GM18498 (cell line): ENCODE measurements around the gene COL3A1.
A peak's percentile ranks its signal among the peaks of the same experiment; 100 is the strongest.

Experiments
- ATAC-seq: cut with Tn5 transposase; IDR thresholded peaks from one replicate; pipeline ENCODE4 v1.9.1; 2021; ENCODE audit warnings: mild to moderate bottlenecking, moderate library complexity; ENCODE audit not compliant: unreplicated experiment

Gene COL3A1

DNA sequence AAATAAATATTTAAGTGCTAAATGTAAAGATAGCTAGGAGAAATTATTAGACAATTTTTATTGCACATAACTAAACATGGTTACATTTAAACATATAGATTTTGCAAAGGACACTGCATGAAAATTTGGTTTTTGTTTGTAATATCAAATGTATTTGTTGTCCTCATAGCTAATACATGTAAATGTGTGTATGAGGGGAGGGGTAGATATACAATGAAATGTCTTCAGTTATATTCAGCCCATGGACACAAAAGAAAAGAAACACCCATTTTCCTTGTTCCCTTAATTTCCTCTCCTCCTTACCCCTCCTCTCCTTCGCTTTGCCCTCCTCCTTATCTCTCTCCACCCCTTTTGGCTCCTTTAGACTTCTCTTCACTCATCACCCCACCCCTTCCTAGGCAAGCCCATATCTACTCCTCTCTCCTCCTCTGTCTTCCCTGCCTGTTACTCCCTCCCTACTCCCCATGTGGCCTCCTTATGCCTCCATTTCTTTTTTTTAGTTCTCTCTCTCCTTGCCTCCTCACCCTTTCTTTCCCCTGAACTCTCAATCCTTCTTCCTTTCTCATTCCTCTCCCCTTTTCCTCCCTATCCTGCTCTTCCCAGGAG lies 1.4 kb downstream of the COL3A1 start:
- no peak for ATAC-seq

DNA sequence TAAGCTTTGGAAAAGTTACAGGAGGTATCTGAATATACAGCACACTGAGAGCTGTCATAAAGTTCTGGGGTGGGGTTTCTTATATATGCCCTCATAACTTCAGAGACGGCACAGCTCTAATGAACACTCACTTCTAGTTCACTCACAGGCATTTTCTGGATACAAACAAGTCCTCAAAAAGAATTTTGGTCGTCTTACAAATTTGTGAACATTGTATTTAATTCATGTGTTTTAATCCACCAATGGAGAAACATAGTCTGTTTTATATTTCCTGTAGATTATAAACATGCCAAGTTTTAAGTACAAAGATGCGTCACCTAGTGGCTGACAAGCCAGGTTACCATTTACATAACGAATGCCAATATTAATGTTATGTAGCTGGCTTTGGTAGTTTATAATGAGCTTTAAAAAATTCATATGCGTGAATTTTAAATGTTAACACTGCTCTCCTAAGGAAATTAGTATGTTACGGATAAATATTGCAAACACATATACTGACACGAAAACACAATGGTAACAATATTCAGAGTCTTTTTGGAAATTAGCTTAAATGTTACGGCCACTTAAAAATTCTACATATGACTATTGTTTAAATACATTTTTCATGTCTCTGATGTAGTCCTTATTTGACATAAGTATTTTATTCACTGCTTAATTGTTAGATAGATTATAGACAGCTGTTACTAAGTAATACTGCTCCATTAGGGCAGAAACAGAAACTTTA lies 2.5 kb downstream of the COL3A1 start:
- no peak for ATAC-seq

DNA sequence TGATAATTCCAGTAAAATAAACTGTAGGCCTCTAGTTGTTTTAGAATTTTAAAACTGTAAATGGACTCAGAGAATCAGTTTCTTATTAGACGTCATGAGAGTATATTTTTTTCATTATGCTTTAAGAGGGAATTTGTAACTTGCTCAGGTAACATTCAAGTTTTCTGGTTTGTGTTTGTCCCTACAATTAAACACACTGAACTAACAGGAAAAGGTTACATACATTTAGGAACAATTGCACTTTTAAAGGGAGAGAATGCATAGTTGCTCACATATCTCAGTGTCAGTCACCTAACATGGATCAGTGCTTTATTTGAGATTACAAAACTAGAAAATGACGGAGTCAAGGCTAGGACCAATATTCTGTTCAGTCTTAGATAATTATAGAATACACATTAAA lies 3.1 kb downstream of the COL3A1 start:
- no peak for ATAC-seq

DNA sequence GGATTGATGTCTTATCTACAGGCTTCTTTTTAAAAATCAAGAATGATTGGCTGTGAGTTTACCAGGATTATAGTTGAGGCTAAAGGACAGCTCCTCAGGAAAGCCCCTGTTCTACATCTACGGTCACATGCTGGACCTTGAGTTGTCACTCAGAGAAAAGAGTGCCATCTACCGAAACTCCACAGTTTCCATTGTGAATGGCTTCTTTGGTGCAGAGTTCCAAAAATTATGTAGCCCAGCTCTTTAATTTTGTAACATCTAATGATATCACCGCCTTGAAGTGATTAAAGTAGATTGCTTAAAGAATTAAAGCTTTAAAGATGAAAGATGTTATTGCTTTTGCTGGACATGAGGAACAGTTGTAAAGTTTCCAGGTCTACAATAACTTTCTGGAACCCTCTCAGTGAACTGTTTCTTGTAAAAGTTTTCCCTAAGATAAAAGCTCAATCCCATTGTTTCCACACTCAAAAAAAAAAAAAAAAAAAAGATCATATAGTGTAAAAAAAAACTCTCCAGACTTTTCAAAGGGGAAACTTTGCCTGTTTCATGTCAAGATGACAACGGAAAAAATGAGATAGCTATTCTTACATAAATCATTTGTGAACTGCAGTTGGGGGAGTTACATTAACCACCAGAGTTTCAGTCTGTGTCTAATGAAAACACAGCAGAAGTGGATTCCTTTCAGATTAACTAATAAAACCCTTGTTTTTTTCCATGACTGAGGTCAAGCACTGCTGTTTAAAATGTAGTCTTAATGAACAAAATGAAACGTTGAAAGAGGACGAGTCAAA lies 4.3 kb downstream of the COL3A1 start:
- ATAC-seq = peak; percentile 90

DNA sequence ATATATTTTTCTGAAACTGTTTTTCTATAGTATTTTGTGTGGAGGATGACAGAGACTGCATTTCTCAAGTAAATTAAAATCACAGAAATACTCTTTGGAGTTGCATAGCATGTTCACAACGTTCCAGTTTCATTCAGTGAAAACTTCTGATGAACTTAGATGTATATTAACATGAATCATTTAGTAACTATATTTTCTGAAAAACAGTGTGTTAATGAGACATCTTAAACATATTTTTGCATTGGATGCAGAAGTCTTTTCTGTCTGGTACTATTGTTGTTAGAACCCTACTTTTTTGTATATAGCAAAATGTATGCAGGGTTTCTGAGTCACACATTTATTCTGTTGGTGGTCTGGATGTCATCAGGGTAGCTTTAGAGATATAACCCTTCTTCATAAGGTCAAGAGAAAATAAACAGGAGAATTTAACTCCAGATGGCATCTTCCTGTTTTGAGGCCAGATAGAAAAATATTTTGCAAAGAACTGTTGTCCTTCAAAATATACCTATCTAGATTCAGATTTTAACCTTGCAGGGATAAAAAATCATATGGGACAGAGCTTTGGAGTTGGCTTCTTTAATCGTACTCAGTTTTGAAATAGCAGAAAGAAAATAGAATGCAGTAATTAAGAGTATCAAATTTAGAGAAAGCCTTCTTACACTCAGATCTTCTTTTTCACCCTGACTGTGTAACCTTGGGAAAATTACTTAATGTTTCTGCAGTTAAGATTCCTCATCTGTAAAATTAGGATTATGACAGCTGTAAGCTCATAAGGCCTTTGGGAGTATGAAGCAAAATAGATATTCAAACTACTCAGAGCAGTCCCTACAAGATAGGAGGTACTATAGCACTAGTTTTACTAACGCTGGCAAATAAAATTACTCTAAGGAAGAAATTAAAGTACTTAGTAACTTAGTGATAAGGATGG lies 5.3 kb downstream of the COL3A1 start:
- ATAC-seq = peak; percentile 17

DNA sequence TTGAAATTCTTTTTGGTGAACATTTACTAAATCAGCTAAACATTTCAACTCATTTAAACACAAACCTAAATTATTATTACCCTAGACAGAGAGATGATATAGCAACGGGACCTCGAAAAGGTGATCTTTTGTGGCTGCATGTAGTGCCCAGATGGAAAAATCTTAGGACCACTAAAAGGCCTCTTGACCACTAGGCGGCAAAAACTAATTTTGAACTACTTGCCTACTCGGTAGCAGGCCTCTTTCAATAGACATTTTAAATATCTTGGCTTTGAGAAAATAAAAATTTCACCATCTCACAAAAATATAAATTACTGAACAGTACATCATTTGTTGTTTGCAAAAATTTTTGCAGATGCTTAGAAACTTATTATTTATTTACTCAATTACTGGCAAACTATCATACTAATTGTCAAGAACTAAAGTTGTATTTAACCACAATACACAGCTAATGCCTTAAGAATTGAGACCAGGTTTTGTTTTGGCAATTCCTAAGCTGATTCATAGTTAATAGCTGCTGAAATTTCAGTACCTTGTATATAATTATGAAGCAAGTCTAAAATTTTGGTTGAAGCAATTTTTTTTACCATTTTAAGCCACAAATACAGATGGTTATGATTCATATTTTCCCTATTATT lies 9.4 kb downstream of the COL3A1 start:
- no peak for ATAC-seq

DNA sequence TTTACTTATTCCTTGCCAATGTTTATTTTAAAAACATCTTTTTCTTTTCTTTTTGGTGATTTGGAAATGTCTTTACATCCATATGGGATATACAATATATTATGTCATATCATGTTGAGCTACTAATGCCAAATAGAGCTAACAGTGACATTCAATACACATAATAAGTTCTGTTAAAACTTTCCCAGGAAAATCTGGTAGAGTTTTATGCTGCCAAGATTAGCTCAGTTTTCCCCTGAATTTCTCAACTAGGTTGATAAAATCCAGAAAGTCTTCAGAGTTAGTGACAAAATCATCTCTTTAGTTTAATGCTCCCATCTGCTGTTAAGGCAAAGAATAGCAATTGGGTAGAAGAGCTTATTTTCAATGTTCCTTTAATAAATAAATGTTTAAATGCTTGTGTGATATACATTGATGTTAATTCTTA lies 9.9 kb downstream of the COL3A1 start:
- no peak for ATAC-seq

DNA sequence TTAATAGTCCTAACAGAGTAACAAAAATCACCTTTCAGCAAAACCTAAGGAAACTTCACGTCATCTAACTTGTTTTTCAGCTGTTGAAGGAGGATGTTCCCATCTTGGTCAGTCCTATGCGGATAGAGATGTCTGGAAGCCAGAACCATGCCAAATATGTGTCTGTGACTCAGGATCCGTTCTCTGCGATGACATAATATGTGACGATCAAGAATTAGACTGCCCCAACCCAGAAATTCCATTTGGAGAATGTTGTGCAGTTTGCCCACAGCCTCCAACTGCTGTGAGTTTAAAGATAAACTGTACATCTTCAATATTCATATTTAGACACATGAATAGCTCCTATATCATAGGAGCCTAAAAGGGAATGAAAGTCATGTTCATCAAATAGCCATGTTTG lies 10.5 kb downstream of the COL3A1 start:
- ATAC-seq = no peak

DNA sequence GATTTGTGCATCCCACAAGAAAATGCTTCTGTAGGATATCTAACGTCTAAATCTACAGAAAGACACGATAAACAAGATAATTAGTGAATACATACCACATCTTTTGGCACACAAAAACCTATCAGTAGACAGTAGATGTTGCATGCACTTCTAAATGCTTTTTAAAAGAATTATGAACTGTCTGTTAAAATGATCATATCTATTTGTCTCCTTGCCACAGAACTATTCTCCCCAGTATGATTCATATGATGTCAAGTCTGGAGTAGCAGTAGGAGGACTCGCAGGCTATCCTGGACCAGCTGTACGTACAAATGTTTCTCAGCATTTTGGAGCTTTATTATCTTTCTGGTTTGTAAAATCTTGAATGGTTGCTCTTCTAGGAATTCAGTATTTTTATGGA lies 12.7 kb downstream of the COL3A1 start:
- ATAC-seq = no peak

DNA sequence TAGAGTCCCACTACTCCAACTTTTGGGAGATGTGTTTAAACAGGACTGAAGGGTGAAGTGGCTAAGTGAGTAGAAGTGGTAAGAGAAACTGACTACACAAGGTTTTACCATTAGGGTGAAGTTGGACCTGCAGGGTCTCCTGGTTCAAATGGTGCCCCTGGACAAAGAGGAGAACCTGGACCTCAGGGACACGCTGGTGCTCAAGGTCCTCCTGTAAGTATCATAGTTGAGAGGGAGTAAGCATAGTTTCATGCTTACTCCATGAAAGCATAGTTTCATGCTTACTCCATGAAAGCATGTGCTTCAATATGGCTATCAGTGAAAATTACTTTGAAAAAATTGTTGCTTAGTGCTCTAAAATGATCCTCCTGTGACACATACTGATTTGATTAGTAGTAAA lies 19.1 kb downstream of the COL3A1 start:
- no peak for ATAC-seq

DNA sequence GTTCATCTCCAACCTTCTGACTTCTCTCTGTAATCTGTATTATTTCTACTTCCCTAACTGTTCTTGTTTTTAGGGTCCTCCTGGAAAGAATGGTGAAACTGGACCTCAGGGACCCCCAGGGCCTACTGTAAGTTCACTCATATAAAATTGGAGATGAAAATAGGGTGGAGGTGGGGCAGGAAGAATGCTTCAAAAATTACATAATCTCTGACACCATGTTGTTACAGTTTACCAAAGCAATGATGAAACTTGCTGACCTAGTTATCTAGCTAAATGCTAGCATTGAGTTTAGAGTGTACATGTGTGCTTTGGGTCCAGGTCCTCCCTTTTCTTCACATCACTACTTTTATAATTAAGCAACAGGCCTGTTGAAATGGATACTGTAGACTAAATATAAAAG lies 23.1 kb downstream of the COL3A1 start:
- no peak for ATAC-seq

DNA sequence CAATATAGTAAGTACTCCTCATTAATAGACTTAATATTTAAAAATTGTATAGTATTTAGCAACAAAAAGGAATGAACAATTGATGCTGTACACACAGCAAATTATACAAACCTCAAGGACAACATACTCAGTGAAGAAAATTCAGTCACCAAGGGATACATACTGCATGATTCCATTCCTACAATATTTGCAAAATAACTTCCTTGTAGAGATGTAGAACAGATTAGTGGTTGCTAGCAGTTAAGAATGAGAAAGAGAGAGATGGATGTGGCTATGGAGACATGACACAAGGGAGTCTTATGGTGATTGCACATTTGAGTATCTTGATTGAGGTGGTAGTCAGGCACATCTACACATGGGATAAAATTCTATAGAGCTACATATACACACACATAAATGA lies 26.0 kb downstream of the COL3A1 start:
- ATAC-seq = no peak

DNA sequence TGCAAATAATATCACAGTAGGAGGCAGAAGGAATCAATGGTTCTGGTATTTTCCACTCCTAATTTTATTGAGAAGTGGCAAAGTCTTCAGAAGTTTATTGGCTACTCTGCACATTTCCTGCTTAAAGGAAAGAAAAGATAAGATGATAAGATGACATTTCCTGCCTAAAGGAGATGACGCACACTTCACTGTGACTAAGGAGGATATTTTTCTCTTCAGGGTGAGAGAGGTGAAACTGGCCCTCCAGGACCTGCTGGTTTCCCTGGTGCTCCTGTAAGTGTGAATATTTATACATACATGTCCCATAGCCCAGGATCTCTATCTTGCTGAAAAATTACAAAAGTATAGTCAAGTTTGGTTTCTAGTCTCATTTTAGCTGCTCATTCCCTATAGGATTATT lies 27.9 kb downstream of the COL3A1 start:
- ATAC-seq = no peak

DNA sequence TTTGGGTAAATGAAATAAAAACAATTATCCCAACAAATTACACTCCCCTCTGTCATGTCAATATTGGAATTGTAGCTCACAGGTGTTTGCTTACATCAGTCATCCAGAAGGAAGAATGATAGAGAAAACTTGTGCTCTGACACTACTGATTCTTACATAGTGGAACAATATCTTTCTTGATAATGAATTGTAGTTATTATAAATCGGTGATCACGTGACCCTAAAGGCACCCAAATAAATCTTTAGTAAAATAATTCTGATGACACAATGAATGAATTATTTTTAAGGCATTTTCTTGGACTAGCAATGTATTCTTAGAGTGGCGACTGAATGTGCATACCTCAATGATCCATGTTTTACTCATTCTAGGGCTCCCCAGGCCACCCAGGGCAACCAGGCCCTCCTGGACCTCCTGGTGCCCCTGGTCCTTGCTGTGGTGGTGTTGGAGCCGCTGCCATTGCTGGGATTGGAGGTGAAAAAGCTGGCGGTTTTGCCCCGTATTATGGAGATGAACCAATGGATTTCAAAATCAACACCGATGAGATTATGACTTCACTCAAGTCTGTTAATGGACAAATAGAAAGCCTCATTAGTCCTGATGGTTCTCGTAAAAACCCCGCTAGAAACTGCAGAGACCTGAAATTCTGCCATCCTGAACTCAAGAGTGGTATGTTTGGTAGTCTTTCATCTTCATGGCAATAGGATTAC lies 34.5 kb downstream of the COL3A1 start:
- ATAC-seq = no peak

DNA sequence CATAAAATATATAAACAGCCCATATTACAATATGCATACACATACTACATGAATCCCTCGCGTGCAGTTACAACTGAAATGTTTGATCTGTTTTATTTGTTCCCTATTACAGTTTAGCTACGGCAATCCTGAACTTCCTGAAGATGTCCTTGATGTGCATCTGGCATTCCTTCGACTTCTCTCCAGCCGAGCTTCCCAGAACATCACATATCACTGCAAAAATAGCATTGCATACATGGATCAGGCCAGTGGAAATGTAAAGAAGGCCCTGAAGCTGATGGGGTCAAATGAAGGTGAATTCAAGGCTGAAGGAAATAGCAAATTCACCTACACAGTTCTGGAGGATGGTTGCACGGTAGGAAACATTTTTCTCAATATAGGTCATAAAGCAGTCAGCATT lies 36.4 kb downstream of the COL3A1 start:
- no peak for ATAC-seq

DNA sequence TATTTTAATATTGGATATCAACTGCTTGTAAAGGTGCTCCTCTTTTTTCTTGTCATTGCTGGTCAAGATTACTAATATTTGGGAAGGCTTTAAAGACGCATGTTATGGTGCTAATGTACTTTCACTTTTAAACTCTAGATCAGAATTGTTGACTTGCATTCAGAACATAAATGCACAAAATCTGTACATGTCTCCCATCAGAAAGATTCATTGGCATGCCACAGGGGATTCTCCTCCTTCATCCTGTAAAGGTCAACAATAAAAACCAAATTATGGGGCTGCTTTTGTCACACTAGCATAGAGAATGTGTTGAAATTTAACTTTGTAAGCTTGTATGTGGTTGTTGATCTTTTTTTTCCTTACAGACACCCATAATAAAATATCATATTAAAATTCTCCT lies 38.2 kb downstream of the COL3A1 start:
- no peak for ATAC-seq

DNA sequence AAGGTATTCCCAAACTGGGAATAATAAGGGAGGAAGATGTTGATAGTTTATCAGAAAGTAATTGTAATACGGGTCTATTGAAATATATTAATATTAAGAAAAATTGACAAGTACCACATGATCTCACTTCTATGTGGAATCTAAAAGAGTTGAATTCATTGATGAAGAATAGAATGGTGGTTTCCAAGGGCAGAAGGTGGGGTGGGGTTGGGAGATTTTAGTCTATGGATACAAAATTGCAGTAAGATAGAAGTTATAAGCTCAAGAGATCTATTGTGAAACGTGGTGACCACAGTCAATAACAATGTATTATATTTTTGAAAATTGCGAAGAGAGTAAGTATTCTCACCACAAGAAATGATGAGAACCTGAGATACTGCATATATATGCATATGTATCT lies 38.9 kb downstream of the COL3A1 start:
- ATAC-seq = no peak

DNA sequence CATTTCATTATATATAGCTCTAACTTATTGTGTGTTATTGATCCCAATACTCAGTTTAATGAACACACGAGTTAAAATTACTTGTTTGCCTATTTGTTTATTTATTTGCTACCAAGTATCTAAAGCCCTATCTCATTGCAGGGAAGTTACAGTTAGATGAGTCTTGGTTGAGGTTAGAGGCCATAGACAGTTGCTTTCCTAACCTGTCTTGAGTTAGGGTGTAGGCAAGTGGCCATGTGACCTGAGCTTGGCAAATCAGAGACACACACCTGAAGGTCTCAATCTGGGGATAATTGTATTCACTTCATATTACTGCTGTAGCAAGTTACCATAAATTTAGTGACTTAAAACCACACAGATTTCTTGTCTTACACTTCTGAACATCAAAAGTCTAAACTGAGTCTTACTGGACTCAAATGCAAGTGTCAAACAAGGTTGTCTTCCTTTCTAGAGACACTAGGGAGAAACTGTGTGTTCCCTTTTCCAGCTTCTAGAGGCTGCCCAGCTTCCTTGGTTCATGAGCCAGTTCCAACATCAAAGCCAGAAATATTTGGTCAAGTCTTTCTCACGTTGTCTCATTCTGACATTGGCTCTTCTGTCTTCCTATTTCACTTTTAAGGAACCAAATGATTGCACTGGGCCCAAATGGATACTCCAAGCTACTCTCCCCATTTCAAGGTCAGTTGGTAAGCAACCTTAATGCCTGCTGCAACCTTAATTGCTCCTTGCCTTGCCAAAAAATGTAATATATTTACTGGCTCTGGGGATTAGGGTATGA lies 39.7 kb downstream of the COL3A1 start:
- ATAC-seq = no peak

DNA sequence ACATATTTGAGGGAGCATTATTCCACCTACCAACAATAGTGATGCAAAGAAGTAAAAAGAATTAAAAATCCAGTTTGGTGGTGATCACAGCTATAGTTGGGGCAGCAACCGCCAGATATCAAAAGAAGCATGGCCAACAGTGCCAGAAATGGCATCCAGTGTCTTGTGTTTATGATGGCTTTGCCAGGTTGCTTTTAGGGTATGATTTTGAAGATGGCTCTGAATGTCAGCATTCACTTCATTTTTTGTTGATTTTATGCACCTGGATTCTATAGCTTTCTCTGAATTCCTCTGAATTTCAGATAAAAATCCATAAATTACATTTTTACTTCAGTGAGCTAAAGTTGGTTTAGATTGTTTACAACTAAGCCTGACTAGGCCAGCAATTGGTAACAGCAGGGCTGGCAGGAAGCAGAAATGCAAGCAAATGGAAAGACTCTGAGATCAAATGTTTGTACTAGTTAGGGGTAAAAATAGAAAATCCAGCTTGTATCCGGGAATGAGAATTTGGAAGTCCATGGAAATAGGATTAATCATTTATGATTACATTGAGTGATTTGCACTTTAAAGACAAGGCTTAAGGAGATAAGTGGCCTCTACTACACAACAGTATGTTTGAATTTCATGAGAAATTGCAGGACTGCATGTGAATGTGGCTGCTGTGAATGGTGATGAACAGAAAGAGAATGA lies 40.4 kb downstream of the COL3A1 start:
- ATAC-seq = no peak
